Fibroblast of the aortic adventitia (primary cell): ENCODE data around the gene RNF168. TPM values are rescaled to one million over a fixed set of nuclear protein-coding genes. Genes with fewer than 3 reads are reported as not detected.

Source experiments
- DNase-seq: peaks from one replicate; pipeline ENCODE4 v3.0.0-alpha.2; 2010; ENCODE audit warnings: low read depth
- H3K4me3 ChIP-seq: 2 replicates; pipeline ENCODE4 v1.5.1; 2011; ENCODE audit warnings: low read depth, mild to moderate bottlenecking, control low read depth, low read length, moderate library complexity
- total RNA-seq: library from RNA; depleted of rRNA; stranded (reverse); fragments of >200 nt; gene quantifications from 2 replicates; pipeline ENCODE4 v1.2.3, GENCODE V29; 2012; ENCODE audit warnings: low replicate concordance
- TF ChIP-seq, protein P1 (sequence below): IDR thresholded peaks from 2 replicates; pipeline ENCODE4 v1.5.1; 2011; ENCODE audit warnings: mild to moderate bottlenecking, low read length, control low read depth, inconsistent platforms; ENCODE audit not compliant: insufficient read depth

Gene RNF168
- total RNA-seq, 1 donor = 32.4 TPM

DNA sequence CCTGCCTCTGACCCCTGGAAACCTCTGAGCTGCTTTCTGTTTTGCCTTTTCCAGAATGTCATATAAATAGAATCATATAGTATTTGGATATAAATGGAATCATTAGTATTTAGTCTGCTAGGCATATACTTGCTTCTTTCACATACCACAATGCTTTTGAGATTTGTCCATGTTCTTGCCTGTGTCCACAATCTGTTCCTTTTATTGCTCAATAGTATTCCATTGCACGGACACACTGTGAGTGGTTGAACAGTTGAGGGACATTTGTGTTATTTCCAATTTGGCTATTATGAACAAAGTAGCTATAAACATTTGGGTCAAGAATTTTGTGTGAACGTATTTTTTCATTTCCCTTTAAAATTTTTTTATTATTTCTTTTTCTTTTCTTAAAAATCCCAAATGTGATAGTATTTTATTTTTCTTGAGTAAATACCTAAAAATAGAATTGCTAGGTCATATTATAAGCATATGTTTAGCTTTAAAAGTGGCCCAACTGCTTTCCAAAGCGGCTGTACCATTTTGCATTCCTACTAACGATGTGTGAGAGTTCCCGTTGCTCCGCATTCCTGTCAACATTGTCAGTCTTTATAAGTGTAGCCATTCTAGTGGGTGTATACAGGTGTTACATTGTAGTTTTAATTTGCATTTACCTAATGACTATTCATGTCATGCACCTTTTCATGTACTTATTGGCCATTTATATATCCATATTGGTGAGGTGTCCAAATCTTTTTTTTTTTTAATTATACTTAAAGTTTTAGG, 38.3 kb upstream of the RNF168 start:
- no peak overlapping the region for H3K4me3 ChIP-seq
- DNase-seq = no peak
- TF ChIP-seq, protein P1, sequence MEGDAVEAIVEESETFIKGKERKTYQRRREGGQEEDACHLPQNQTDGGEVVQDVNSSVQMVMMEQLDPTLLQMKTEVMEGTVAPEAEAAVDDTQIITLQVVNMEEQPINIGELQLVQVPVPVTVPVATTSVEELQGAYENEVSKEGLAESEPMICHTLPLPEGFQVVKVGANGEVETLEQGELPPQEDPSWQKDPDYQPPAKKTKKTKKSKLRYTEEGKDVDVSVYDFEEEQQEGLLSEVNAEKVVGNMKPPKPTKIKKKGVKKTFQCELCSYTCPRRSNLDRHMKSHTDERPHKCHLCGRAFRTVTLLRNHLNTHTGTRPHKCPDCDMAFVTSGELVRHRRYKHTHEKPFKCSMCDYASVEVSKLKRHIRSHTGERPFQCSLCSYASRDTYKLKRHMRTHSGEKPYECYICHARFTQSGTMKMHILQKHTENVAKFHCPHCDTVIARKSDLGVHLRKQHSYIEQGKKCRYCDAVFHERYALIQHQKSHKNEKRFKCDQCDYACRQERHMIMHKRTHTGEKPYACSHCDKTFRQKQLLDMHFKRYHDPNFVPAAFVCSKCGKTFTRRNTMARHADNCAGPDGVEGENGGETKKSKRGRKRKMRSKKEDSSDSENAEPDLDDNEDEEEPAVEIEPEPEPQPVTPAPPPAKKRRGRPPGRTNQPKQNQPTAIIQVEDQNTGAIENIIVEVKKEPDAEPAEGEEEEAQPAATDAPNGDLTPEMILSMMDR = no peak

DNA sequence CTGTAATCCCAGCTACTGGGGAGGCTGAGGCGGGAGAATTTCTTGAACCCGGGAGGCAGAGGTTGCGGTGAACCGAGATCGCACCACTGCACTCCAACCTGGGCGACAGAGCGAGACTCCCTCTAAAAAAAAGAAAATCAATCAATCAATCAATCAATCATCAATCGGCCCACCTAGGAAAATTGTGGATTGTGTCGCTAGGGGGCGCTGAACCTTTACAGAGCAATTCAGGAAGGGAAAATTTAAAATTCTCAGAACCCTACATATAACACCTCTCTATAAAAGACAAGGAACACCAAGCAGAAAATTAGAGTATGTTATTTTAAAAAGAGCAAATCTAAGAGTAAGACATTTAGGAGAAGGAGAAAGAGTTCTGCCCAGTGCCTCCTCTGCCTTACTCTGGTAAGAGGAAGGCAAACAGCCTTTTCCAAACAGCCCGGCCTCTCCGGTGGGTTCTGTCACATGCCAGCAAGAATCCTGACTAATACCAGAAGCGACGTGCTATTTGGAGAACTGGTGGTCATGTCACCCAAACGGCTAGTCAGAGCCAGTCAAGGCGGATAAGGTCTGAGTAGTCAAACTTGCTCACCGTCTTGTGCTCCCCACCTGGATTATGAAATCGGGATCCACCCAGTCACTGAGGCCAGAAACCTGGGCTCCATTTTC, 33.9 kb upstream of the RNF168 start:
- H3K4me3 ChIP-seq = no peak overlapping the region
- TF ChIP-seq, protein P1 = peak; percentile 66
- DNase-seq = peak; percentile 40

DNA sequence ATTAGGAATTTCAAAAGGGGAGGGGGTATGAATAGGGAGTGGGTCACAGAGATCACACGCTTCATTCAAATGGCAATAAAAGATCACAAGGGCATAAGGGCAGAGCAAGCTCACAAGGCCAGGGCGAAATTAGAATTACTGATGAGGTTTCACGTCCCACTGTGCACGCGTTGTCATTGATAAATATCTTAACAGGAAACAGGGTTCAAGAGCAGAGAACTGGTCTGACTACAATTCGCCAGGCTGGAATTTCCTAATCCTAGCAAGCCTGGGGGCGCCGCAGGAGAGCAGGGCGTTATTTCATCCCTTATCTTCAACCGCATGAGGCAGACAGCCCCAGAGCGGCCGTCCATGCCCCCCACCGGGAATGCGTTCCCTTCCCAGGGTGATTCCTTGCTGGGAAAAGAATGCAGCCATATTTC, 29.7 kb upstream of the RNF168 start:
- TF ChIP-seq, protein P1 = no peak
- DNase-seq = peak; percentile 12
- H3K4me3 ChIP-seq = no peak overlapping the region

DNA sequence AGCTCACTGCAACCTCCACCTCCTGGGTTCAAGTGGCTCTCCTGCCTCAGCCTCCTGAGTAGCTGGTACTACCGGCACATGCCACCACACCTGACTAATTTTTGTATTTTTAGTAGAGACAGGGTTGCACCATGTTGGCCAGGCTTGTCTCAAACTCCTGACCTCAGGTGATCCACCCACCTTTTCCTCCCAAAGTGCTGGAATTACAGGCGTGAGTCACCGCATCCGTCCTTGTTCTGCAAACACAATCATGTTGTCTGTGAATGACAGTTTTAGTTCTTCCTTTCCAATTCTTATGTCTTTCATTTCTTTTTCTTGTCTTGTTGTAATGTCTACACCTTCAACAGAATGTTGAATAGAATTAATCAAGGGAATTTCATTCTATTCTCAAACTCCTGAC, 27.9 kb upstream of the RNF168 start:
- no peak for DNase-seq
- no peak overlapping the region for H3K4me3 ChIP-seq
- TF ChIP-seq, protein P1 = no peak

DNA sequence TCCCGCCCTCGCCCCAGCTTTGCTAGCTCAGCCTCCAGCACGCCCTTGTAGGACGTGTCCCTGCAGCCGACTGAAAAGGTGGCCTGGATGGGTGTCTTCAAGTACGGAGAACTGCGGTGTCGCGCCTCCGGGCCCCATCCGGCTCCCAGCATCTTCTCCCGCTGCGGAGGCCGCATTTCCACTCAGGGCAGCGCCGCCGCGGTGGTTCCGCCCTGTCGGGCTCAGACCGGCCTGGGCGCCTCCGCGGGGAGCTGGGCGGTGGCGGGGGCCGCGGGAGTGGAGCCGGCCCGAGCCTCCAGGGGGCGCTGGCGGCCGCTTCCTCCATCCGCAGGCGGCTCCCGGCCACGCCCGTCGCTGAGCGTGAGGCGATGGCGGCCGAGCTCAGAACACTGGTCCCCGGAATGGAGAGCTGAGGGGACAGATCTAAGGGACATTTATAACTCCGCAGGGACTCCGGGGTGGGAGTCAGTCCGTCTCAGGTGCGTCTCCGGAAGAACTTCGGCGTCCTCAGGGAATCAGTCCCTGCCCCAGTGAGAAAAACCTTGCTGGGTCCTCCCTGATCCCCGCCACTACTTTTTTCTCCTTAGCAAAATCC, 25.2 kb upstream of the RNF168 start:
- peak overlapping the region; percentile 54 for H3K4me3 ChIP-seq
- DNase-seq = peak; percentile 51
- TF ChIP-seq, protein P1 = peak; percentile 48

DNA sequence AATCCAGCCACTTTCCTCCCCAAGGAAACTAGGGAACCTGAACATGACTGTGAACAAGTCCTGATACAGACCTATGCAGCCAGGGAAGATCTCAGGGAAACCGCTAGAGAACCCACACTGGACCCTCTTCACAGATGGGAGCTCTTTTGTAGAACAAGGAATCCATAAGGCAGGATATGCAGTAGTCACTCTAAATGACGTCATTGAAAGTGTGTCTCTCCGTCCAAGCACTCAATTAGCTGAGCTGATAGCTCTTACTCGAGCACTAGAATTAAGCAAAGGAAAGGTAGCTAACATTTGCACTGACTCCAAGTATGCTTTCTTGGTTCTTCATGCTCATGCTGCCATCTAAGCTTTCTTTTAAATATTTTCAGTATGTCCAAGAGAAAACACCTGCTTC, 21.6 kb upstream of the RNF168 start:
- no peak for DNase-seq
- no peak overlapping the region for H3K4me3 ChIP-seq
- TF ChIP-seq, protein P1 = no peak
